ENCODE measurements around the gene ZSCAN10.
"Not testable (repeated sequence)": the region's sequence is repeated elsewhere in the genome, so short reads cannot be mapped to it uniquely, and the experiment has no call there.

ZSCAN10 gene

GRCh38 chr16:3140603-3141427 lies 41.7 kb upstream of the ZSCAN10 start:
- peaks cover 18% of the 10 kb centered on the region for H3K27me3 ChIP-seq (replicated peaks; ENCODE audit: insufficient read depth, low read length)
- H2AFZ ChIP-seq (ENCODE audit: low read length) = no peak overlapping the region
- no peak overlapping the region for H3K4me2 ChIP-seq (ENCODE audit: low read depth, low read length)
- no peaks in the 10 kb centered on the region for H3K4me1 ChIP-seq (ENCODE audit: low read length)
- no peaks in the 10 kb centered on the region for H3K36me3 ChIP-seq (replicated peaks; ENCODE audit: insufficient read depth, low read length)
- H3K9me2 ChIP-seq (replicated peaks; ENCODE audit: insufficient read depth, low read length) = no peaks in the 10 kb centered on the region
- no peak overlapping the region for H3K9ac ChIP-seq (ENCODE audit: low read length)
- H4K20me1 ChIP-seq (ENCODE audit: insufficient read depth, low read length) = no peaks in the 10 kb centered on the region
- DNase-seq = no peak
- H3K79me2 ChIP-seq (ENCODE audit: low read length) = no peaks in the 10 kb centered on the region
- H3K9me3 ChIP-seq (replicated peaks; ENCODE audit: insufficient read depth, low read length) = no peaks in the 10 kb centered on the region
- no peak overlapping the region for H3K27ac ChIP-seq (ENCODE audit: low read length)
- H3K4me3 ChIP-seq (ENCODE audit: low read length) = no peak overlapping the region
- no peak for TF ChIP-seq EZH2phosphoT487 (IDR thresholded peaks at IDR 0.05; ENCODE audit: low read length)
- TF ChIP-seq EZH2 (optimal IDR thresholded peaks at IDR 0.05; ENCODE audit: low read depth, low read length) = no peak
- TF ChIP-seq CTCF (IDR thresholded peaks at IDR 0.05; ENCODE audit: low read length) = no peak
- no peaks in the 10 kb centered on the region for H3F3A ChIP-seq (ENCODE audit: insufficient read depth, low read length)

- H3K9me2 ChIP-seq (replicated peaks; ENCODE audit: insufficient read depth, low read length); DNase-seq; H3K79me2 ChIP-seq (ENCODE audit: low read length); H3K9me3 ChIP-seq (replicated peaks; ENCODE audit: insufficient read depth, low read length); H3K27me3 ChIP-seq (replicated peaks; ENCODE audit: insufficient read depth, low read length); H3K4me1 ChIP-seq (ENCODE audit: low read length); H3K36me3 ChIP-seq (replicated peaks; ENCODE audit: insufficient read depth, low read length); H3K9ac ChIP-seq (ENCODE audit: low read length); H3F3A ChIP-seq (ENCODE audit: insufficient read depth, low read length); H3K4me2 ChIP-seq (ENCODE audit: low read depth, low read length); H3K27ac ChIP-seq (ENCODE audit: low read length); H2AFZ ChIP-seq (ENCODE audit: low read length); H4K20me1 ChIP-seq (ENCODE audit: insufficient read depth, low read length); H3K4me3 ChIP-seq (ENCODE audit: low read length): not testable (repeated sequence)
Observed at GRCh38 chr16:3139561-3139960, 40.5 kb upstream of the ZSCAN10 start.

- no peaks in the 10 kb centered on the region for H3K9me2 ChIP-seq (replicated peaks; ENCODE audit: insufficient read depth, low read length)
- peaks cover 8% of the 10 kb centered on the region for H3K79me2 ChIP-seq (ENCODE audit: low read length)
- H3K27ac ChIP-seq (ENCODE audit: low read length) = no peak overlapping the region
- no peak overlapping the region for H3K4me3 ChIP-seq (ENCODE audit: low read length)
- no peak overlapping the region for H3K4me2 ChIP-seq (ENCODE audit: low read depth, low read length)
- H3K9me3 ChIP-seq (replicated peaks; ENCODE audit: insufficient read depth, low read length) = no peaks in the 10 kb centered on the region
- TF ChIP-seq EZH2phosphoT487 (IDR thresholded peaks at IDR 0.05; ENCODE audit: low read length) = no peak
- no peak for TF ChIP-seq CTCF (IDR thresholded peaks at IDR 0.05; ENCODE audit: low read length)
- TF ChIP-seq EZH2 (optimal IDR thresholded peaks at IDR 0.05; ENCODE audit: low read depth, low read length) = no peak
- H3K27me3 ChIP-seq (replicated peaks; ENCODE audit: insufficient read depth, low read length) = peaks cover under 1% of the 10 kb centered on the region; the same call in 1 of the 2 replicates
- H2AFZ ChIP-seq (ENCODE audit: low read length) = no peak overlapping the region
- no peaks in the 10 kb centered on the region for H4K20me1 ChIP-seq (ENCODE audit: insufficient read depth, low read length)
- no peaks in the 10 kb centered on the region for H3K4me1 ChIP-seq (ENCODE audit: low read length)
- no peak for DNase-seq
- peaks cover 4% of the 10 kb centered on the region for H3F3A ChIP-seq (ENCODE audit: insufficient read depth, low read length)
- no peaks in the 10 kb centered on the region for H3K36me3 ChIP-seq (replicated peaks; ENCODE audit: insufficient read depth, low read length)
- H3K9ac ChIP-seq (ENCODE audit: low read length) = no peak overlapping the region
Observed at GRCh38 chr16:3138823-3139426, 39.8 kb upstream of the ZSCAN10 start.

GRCh38 chr16:3138342-3138741 lies 39.2 kb upstream of the ZSCAN10 start:
- no peaks in the 10 kb centered on the region for H3K36me3 ChIP-seq (replicated peaks; ENCODE audit: insufficient read depth, low read length)
- H3F3A ChIP-seq (ENCODE audit: insufficient read depth, low read length) = peaks cover 4% of the 10 kb centered on the region
- TF ChIP-seq EZH2 (optimal IDR thresholded peaks at IDR 0.05; ENCODE audit: low read depth, low read length) (no peak), CTCF (IDR thresholded peaks at IDR 0.05; ENCODE audit: low read length) (no peak), EZH2phosphoT487 (IDR thresholded peaks at IDR 0.05; ENCODE audit: low read length) (no peak)
- H3K9me3 ChIP-seq (replicated peaks; ENCODE audit: insufficient read depth, low read length) = no peaks in the 10 kb centered on the region
- no peak overlapping the region for H3K4me2 ChIP-seq (ENCODE audit: low read depth, low read length)
- H3K27ac ChIP-seq (ENCODE audit: low read length) = no peak overlapping the region
- no peak overlapping the region for H3K9ac ChIP-seq (ENCODE audit: low read length)
- H4K20me1 ChIP-seq (ENCODE audit: insufficient read depth, low read length) = no peaks in the 10 kb centered on the region
- H3K27me3 ChIP-seq (replicated peaks; ENCODE audit: insufficient read depth, low read length) = no peaks in the 10 kb centered on the region
- no peak overlapping the region for H2AFZ ChIP-seq (ENCODE audit: low read length)
- H3K79me2 ChIP-seq (ENCODE audit: low read length) = peaks cover 11% of the 10 kb centered on the region
- no peak overlapping the region for H3K4me3 ChIP-seq (ENCODE audit: low read length)
- H3K4me1 ChIP-seq (ENCODE audit: low read length) = peaks cover 2% of the 10 kb centered on the region; the same call in 1 of the 2 replicates
- no peak for DNase-seq
- H3K9me2 ChIP-seq (replicated peaks; ENCODE audit: insufficient read depth, low read length) = no peaks in the 10 kb centered on the region

Data from MM.1S (cell line).